WTC11 (cell line): Measurements from ENCODE around the gene ELFN2. TPM values are rescaled to one million over a fixed set of nuclear protein-coding genes. Genes with fewer than 3 reads are reported as not detected.

Experiments used
- ATAC-seq: fragments of 200-7000 bp; cut with Tn5 transposase; 2 replicates; pipeline ENCODE4 v1.10.0; 2021; ENCODE audit warnings: mild to moderate bottlenecking, moderate library complexity
- CTCF ChIA-PET: fragments of 300-600 bp; sonication (Branson Sonifier 250); formaldehyde crosslinking; loops from one replicate; lab custom pipeline; 2021; ENCODE audit warnings: antibody characterized with exemption; lab: Charles Lee
- POLR2A ChIA-PET: fragments of 350-600 bp; sonication (Branson Sonifier 250); formaldehyde crosslinking; loops from one replicate; lab custom pipeline; 2021; ENCODE audit warnings: antibody characterized with exemption; lab: Charles Lee
- DNase-seq: peaks from one replicate; pipeline ENCODE4 v3.0.0; 2021; ENCODE audit warnings: low spot score
- H3K27ac Mint-ChIP-seq: 2 replicates; pipeline ENCODE4 v1.8.0; 2021; ENCODE audit warnings: mixed read lengths
- H3K27me3 Mint-ChIP-seq: 2 replicates; pipeline ENCODE4 v1.8.0; 2021; ENCODE audit warnings: low read depth, mild to moderate bottlenecking, moderate library complexity, mixed read lengths
- H3K36me3 Mint-ChIP-seq: 2 replicates; pipeline ENCODE4 v1.8.0; 2021; ENCODE audit warnings: mixed read lengths
- H3K4me1 Mint-ChIP-seq: 2 replicates; pipeline ENCODE4 v1.8.0; 2022; ENCODE audit warnings: mixed read lengths
- H3K4me3 Mint-ChIP-seq: 2 replicates; pipeline ENCODE4 v1.8.0; 2021; ENCODE audit warnings: mild to moderate bottlenecking, moderate library complexity, mixed read lengths
- H3K9me3 Mint-ChIP-seq: 2 replicates; pipeline ENCODE4 v1.8.0; 2021; ENCODE audit warnings: mixed read lengths
- ATF1 ChIP-seq: sonication (generic); formaldehyde crosslinking; IDR thresholded peaks from 2 replicates; pipeline ENCODE4 v1.8.1; 2023; ENCODE audit warnings: mild to moderate bottlenecking, moderate library complexity, missing genetic modification reagents
- CREM ChIP-seq: sonication (generic); formaldehyde crosslinking; IDR thresholded peaks from 2 replicates; pipeline ENCODE4 v1.8.1; 2022; ENCODE audit warnings: mild to moderate bottlenecking, missing genetic modification reagents, moderate library complexity
- CTCF ChIP-seq: fragments of 200-600 bp; IDR thresholded peaks from 2 replicates; pipeline ENCODE4 v1.8.0; 2022; ENCODE audit warnings: antibody characterized with exemption
- EMX1 ChIP-seq: fragments of 250-450 bp; sonication (Bioruptor Pico); IDR thresholded peaks from 2 replicates; pipeline ENCODE4 v1.8.0; 2021; ENCODE audit warnings: mild to moderate bottlenecking
- GABPB1 ChIP-seq: sonication (generic); formaldehyde crosslinking; IDR thresholded peaks from 2 replicates; pipeline ENCODE4 v1.8.1; 2023; ENCODE audit warnings: mild to moderate bottlenecking, missing genetic modification reagents
- IRF2 ChIP-seq: sonication (generic); formaldehyde crosslinking; IDR thresholded peaks from 2 replicates; pipeline ENCODE4 v1.8.0; 2022; ENCODE audit warnings: low read depth, missing genetic modification reagents, borderline replicate concordance
- SMAD4 ChIP-seq: sonication (generic); formaldehyde crosslinking; IDR thresholded peaks from 2 replicates; pipeline ENCODE4 v1.8.0; 2022; ENCODE audit warnings: mild to moderate bottlenecking, missing genetic modification reagents
- SP1 ChIP-seq: sonication (generic); formaldehyde crosslinking; conservative IDR thresholded peaks from 2 replicates; pipeline ENCODE4 v1.8.1; 2022; ENCODE audit warnings: missing genetic modification reagents
- TEAD4 ChIP-seq: sonication (generic); formaldehyde crosslinking; IDR thresholded peaks from 2 replicates; pipeline ENCODE4 v1.8.0; 2022; ENCODE audit warnings: mild to moderate bottlenecking, missing genetic modification reagents
- TP53 ChIP-seq: sonication (generic); formaldehyde crosslinking; IDR thresholded peaks from 2 replicates; pipeline ENCODE4 v1.8.1; 2023; ENCODE audit warnings: mild to moderate bottlenecking, missing genetic modification reagents
- ZBTB43 ChIP-seq: sonication (generic); formaldehyde crosslinking; IDR thresholded peaks from 2 replicates; pipeline ENCODE4 v1.8.1; 2023; ENCODE audit warnings: mild to moderate bottlenecking, missing genetic modification reagents
- ZNF317 ChIP-seq: sonication (generic); formaldehyde crosslinking; IDR thresholded peaks from 2 replicates; pipeline ENCODE4 v1.8.1; 2023; ENCODE audit warnings: low read depth, mild to moderate bottlenecking, moderate library complexity, missing genetic modification reagents, borderline replicate concordance
- ZNF532 ChIP-seq: fragments of 250-450 bp; sonication (Bioruptor Pico); IDR thresholded peaks from 2 replicates; pipeline ENCODE4 v1.9.0; 2021; ENCODE audit warnings: mild to moderate bottlenecking, borderline replicate concordance
- total RNA-seq: library from RNA; stranded (reverse); gene quantifications from 3 replicates; pipeline ENCODE4 v1.2.3, GENCODE V29; 2021
- TF ChIP-seq, protein P1 (sequence below): sonication (generic); formaldehyde crosslinking; IDR thresholded peaks from 2 replicates; pipeline ENCODE4 v1.8.0; 2023; ENCODE audit warnings: missing genetic modification reagents, mild to moderate bottlenecking, borderline replicate concordance
- TF ChIP-seq, protein P2 (sequence below): sonication (generic); formaldehyde crosslinking; IDR thresholded peaks from 2 replicates; pipeline ENCODE4 v1.8.0; 2022; ENCODE audit warnings: mild to moderate bottlenecking, missing genetic modification reagents
- TF ChIP-seq, protein P3 (sequence below): sonication (generic); formaldehyde crosslinking; IDR thresholded peaks from 2 replicates; pipeline ENCODE4 v1.8.1; 2023; ENCODE audit warnings: mild to moderate bottlenecking, missing genetic modification reagents, moderate library complexity

The ELFN2 gene
- total RNA-seq, 1 experiment from 2014 or later, result 0.87 TPM

- peaks cover 11% of the 10 kb centered on the region for H3K9me3 Mint-ChIP-seq
- no peak overlapping the region for H3K4me3 Mint-ChIP-seq
- POLR2A ChIA-PET, result interaction anchor here (0.5 kb wide), 2 partner anchors 188 to 337 kb away, joined by 3 read pairs; no protein-coding TSS in a partner anchor
- peaks cover 3% of the 10 kb centered on the region; the same call in 1 of the 2 replicates for H3K36me3 Mint-ChIP-seq
- TF ChIP-seq, protein P1, sequence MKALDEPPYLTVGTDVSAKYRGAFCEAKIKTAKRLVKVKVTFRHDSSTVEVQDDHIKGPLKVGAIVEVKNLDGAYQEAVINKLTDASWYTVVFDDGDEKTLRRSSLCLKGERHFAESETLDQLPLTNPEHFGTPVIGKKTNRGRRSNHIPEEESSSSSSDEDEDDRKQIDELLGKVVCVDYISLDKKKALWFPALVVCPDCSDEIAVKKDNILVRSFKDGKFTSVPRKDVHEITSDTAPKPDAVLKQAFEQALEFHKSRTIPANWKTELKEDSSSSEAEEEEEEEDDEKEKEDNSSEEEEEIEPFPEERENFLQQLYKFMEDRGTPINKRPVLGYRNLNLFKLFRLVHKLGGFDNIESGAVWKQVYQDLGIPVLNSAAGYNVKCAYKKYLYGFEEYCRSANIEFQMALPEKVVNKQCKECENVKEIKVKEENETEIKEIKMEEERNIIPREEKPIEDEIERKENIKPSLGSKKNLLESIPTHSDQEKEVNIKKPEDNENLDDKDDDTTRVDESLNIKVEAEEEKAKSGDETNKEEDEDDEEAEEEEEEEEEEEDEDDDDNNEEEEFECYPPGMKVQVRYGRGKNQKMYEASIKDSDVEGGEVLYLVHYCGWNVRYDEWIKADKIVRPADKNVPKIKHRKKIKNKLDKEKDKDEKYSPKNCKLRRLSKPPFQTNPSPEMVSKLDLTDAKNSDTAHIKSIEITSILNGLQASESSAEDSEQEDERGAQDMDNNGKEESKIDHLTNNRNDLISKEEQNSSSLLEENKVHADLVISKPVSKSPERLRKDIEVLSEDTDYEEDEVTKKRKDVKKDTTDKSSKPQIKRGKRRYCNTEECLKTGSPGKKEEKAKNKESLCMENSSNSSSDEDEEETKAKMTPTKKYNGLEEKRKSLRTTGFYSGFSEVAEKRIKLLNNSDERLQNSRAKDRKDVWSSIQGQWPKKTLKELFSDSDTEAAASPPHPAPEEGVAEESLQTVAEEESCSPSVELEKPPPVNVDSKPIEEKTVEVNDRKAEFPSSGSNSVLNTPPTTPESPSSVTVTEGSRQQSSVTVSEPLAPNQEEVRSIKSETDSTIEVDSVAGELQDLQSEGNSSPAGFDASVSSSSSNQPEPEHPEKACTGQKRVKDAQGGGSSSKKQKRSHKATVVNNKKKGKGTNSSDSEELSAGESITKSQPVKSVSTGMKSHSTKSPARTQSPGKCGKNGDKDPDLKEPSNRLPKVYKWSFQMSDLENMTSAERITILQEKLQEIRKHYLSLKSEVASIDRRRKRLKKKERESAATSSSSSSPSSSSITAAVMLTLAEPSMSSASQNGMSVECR (CRISPR knock-in tag), result no peak
- TF ChIP-seq SMAD4 (CRISPR knock-in tag) (no peak), ATF1 (CRISPR knock-in tag) (no peak), IRF2 (CRISPR knock-in tag) (no peak), TEAD4 (CRISPR knock-in tag) (no peak), CTCF (no peak), CREM (no peak), TP53 (CRISPR knock-in tag) (no peak), SP1 (CRISPR knock-in tag) (no peak)
- TF ChIP-seq, protein P2, sequence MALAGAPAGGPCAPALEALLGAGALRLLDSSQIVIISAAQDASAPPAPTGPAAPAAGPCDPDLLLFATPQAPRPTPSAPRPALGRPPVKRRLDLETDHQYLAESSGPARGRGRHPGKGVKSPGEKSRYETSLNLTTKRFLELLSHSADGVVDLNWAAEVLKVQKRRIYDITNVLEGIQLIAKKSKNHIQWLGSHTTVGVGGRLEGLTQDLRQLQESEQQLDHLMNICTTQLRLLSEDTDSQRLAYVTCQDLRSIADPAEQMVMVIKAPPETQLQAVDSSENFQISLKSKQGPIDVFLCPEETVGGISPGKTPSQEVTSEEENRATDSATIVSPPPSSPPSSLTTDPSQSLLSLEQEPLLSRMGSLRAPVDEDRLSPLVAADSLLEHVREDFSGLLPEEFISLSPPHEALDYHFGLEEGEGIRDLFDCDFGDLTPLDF, result no peak
- TF ChIP-seq, all 79 proteins: peak for 0
- Mint-ChIP-seq H3K27ac (no peak overlapping the region), H3K27me3 (no peaks in the 10 kb centered on the region), H3K4me1 (peaks cover 2% of the 10 kb centered on the region; the same call in 1 of the 2 replicates)
- no peak for ATAC-seq
- DNase-seq, result no peak
- CTCF ChIA-PET, result interaction anchor here (0.7 to 3.3 kb wide), 13 partner anchors 17 to 196 kb away, joined by 3 to 17 read pairs (median 4); no protein-coding TSS in a partner anchor
Measured at GRCh38 chr22:37455896-37456295, 28.6 kb upstream of the ELFN2 start.

DNA sequence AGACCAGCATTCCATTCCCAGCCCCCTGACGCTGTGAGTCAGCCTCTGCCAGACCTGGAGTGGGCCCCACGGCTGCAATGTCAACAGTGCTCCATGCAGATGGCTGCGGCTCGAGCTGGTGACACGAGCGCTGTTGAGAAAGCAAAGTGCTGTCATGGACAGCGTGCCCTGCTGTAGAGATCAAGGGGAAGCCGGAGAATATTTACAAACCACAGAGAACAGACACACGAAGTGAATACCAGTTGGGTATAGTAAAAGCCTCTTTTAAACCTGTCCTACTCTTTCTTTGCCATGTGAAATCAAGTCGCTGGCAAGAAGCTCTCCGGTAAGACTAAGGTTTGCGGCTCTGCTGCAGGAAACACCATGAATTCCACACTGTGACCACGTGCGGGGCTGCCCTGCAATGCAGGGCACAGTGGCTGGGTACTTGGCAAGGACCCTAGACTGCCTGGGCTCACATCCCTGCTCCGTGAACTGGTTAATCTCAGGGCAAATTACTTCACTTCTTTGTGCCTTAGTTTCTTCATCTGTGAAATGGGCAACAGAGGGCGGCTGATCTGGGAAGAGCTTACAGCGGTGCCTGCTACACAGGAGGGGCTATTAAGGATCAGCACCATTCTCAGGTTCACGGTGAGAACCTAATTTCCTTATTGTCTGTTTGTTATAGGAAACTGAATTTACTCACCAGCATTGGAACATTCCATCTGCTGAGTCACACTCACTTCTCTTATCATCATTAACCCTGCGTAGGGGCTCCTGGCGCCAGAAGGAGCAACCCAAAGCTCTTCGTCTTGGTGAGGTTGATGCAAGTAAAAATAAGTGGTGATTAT, 27.8 kb upstream of the ELFN2 start:
- ATAC-seq (no peak), DNase-seq (no peak)
- POLR2A ChIA-PET, result interaction anchor here (0.5 kb wide), 1 partner anchor 338 kb away, joined by 3 read pairs; no protein-coding TSS in a partner anchor
- CTCF ChIA-PET, result interaction anchor here (0.9 to 3.3 kb wide), 10 partner anchors 20 to 197 kb away, joined by 3 to 17 read pairs (median 4); no protein-coding TSS in a partner anchor
- H3K9me3 Mint-ChIP-seq, result peaks cover 13% of the 10 kb centered on the region
- H3K36me3 Mint-ChIP-seq, result peaks cover 5% of the 10 kb centered on the region; the same call in 1 of the 2 replicates
- H3K27me3 Mint-ChIP-seq, result no peaks in the 10 kb centered on the region; the same call in 1 of the 2 replicates
- peak; percentile 61; the same call in 1 of the 2 replicates for TF ChIP-seq GABPB1 (CRISPR knock-in tag)
- no peak for TF ChIP-seq TEAD4 (CRISPR knock-in tag)
- H3K4me1 Mint-ChIP-seq, result peaks cover 2% of the 10 kb centered on the region; the same call in 1 of the 2 replicates
- no peak overlapping the region for H3K27ac Mint-ChIP-seq
- H3K4me3 Mint-ChIP-seq, result no peak overlapping the region

DNA sequence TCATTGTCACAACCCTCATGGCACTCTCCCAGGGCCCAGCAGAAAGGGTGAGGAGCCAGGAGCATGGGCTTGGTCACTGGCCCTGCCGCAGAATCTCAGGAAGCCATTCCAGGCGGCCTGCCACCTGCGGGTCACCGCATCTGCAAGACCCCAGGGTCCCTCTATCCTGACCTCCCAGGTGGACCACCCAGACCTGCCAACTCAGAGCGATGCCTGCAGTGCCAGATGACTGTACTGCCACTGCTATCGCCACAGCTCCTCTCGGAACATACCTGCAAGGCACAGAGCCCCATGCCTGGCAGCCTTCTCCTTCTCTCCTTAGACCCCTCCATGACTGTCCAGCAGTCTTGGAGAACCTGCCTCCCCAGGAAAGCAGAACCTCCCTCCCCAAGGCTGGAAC, 26.4 kb upstream of the ELFN2 start:
- H3K9me3 Mint-ChIP-seq, result peaks cover 13% of the 10 kb centered on the region
- POLR2A ChIA-PET, result no interaction called here
- no peak for ATAC-seq
- no peaks in the 10 kb centered on the region; the same call in 1 of the 2 replicates for H3K27me3 Mint-ChIP-seq
- no peak overlapping the region for H3K27ac Mint-ChIP-seq
- peaks cover 5% of the 10 kb centered on the region; the same call in 1 of the 2 replicates for H3K36me3 Mint-ChIP-seq
- DNase-seq, result no peak
- peaks cover 2% of the 10 kb centered on the region; the same call in 1 of the 2 replicates for H3K4me1 Mint-ChIP-seq
- CTCF ChIA-PET, result interaction anchor here (1.3 to 3.3 kb wide), 4 partner anchors 19 to 137 kb away, joined by 3 to 17 read pairs (median 5); no protein-coding TSS in a partner anchor
- no peak overlapping the region for H3K4me3 Mint-ChIP-seq
- TF ChIP-seq ZNF317 (CRISPR knock-in tag) (no peak), ZBTB43 (no peak), EMX1 (no peak), ZNF532 (CRISPR knock-in tag) (no peak)
- TF ChIP-seq, protein P3, sequence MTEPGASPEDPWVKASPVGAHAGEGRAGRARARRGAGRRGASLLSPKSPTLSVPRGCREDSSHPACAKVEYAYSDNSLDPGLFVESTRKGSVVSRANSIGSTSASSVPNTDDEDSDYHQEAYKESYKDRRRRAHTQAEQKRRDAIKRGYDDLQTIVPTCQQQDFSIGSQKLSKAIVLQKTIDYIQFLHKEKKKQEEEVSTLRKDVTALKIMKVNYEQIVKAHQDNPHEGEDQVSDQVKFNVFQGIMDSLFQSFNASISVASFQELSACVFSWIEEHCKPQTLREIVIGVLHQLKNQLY (CRISPR knock-in tag), result no peak
